B cell (primary cell): ENCODE measurements around the gene GPC5.

Experiments
- EZH2 ChIP-seq: IDR thresholded peaks from 2 replicates; pipeline ENCODE4 v1.6.1; 2012; ENCODE audit warnings: borderline replicate concordance, low read depth, mild to moderate bottlenecking, moderate library complexity, low read length; ENCODE audit not compliant: insufficient read depth, poor library complexity, severe bottlenecking
- TF ChIP-seq, protein P1 (sequence below): fragments of 200-600 bp; IDR thresholded peaks from one replicate; pipeline ENCODE4 v1.8.0; 2022; ENCODE audit warnings: antibody characterized with exemption, mild to moderate bottlenecking

DNA sequence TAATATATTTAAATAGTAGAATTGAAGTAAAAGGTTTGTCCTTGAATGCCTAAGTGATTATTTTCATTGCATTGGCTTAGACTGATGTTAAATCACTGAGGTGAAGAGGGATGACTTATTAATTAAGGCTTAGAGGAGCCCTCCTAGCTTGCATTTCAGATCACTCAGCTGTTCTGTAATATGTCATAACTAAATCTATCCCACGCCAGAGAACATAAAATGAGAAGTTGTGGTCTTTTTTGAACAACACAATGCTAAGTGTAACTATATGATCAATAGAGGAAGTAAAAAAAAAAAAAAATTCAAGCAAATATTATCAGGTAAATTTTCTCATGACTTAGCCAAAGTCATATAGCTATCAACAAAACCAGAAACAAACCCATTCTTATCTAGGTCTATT lies 752.2 kb downstream of the GPC5 start:
- TF ChIP-seq, protein P1, sequence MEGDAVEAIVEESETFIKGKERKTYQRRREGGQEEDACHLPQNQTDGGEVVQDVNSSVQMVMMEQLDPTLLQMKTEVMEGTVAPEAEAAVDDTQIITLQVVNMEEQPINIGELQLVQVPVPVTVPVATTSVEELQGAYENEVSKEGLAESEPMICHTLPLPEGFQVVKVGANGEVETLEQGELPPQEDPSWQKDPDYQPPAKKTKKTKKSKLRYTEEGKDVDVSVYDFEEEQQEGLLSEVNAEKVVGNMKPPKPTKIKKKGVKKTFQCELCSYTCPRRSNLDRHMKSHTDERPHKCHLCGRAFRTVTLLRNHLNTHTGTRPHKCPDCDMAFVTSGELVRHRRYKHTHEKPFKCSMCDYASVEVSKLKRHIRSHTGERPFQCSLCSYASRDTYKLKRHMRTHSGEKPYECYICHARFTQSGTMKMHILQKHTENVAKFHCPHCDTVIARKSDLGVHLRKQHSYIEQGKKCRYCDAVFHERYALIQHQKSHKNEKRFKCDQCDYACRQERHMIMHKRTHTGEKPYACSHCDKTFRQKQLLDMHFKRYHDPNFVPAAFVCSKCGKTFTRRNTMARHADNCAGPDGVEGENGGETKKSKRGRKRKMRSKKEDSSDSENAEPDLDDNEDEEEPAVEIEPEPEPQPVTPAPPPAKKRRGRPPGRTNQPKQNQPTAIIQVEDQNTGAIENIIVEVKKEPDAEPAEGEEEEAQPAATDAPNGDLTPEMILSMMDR = no peak
- TF ChIP-seq EZH2 = no peak
